GM12874 (cell line): Measurements from ENCODE around the gene PARD3B.

Source experiments
- CTCF ChIP-seq: IDR thresholded peaks from 2 replicates; pipeline ENCODE4 v1.5.1; 2011; ENCODE audit warnings: low read depth, mild to moderate bottlenecking, control low read depth, low read length, moderate library complexity; ENCODE audit not compliant: insufficient read depth

PARD3B gene

GRCh38 chr2:204988836-204989235 lies 443.6 kb downstream of the PARD3B start:
- no peak for TF ChIP-seq CTCF

- TF ChIP-seq CTCF: no peak
Observed at GRCh38 chr2:204989877-204990276, 444.6 kb downstream of the PARD3B start.

- no peak for TF ChIP-seq CTCF
Observed at GRCh38 chr2:205001300-205001966, 456.2 kb downstream of the PARD3B start.

- no peak for TF ChIP-seq CTCF
Observed at GRCh38 chr2:205002390-205002789, 457.1 kb downstream of the PARD3B start.

- no peak for TF ChIP-seq CTCF
Observed at GRCh38 chr2:205003288-205003687, 458.0 kb downstream of the PARD3B start.

- no peak for TF ChIP-seq CTCF
Observed at GRCh38 chr2:205010196-205010595, 464.9 kb downstream of the PARD3B start.

GRCh38 chr2:205011031-205011430 lies 465.8 kb downstream of the PARD3B start:
- no peak for TF ChIP-seq CTCF
